Stimulated activated naive CD8-positive, alpha-beta T cell treated with anti-CD3 and anti-CD28 coated beads, Interleukin-15, Interleukin-2, amounts not matched to agents 100 U/mL and 50 U/mL, for 24 hours (primary cell): ENCODE measurements around the gene CYP2W1.
A peak's percentile ranks its signal among the peaks of the same experiment; 100 is the strongest.
"Not testable (repeated sequence)": the region's sequence is repeated elsewhere in the genome, so short reads cannot be mapped to it uniquely, and the experiment has no call there.

Source experiments
- ATAC-seq: fragments of 150-1000 bp; cut with Tn5 transposase; one replicate; pipeline ENCODE4 v1.10.0; 2021
- DNase-seq: peaks from one replicate; pipeline ENCODE4 v3.0.0; 2021

Gene CYP2W1

DNA sequence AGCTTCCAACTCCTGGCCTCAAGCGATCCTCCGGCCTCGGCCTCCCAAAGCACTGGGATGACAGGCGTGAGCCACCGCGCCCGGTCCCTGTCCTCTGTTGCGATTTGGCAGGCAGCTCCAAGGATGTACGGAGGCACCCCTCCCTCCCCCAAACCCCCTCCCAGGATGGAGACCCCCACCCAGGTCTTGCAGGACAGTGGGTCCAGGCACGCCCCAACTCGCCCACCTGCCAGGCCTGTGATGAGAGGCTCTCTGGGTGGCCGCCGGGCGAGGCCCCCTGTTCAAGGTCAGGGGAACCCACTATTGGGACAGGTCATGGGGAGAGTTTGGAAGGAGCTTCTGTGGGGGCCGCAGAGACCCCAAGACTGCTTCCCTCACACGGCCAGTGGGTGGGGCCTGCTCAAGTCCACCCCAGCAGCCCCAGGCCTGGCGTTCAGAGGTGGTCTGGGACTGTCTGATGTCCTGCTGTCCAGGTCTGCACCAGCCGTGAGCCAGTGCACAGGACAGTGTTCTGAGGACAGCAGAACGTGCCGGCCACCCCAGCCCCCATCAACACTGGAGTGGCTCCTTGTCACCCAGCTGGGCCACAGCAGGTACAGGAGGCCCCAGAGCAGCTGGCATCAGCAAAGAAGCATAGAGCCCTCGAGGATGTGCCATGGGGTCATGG, 31.0 kb upstream of the CYP2W1 start:
- no peak for ATAC-seq
- no peak for DNase-seq

GRCh38 chr7:952548-953441, 30.2 kb upstream of the CYP2W1 start:
- no peak for DNase-seq
- ATAC-seq = no peak

GRCh38 chr7:953547-954327, 29.2 kb upstream of the CYP2W1 start:
- DNase-seq (peak; percentile 49), ATAC-seq (peak; percentile 32)

- DNase-seq (peak; percentile 76), ATAC-seq (peak; percentile 82)
Observed at GRCh38 chr7:954330-955238, 28.4 kb upstream of the CYP2W1 start, which contains the start of gene ADAP1. Gene ADAP1, minus strand, starts transcription at chr7:954680. Its CDS starts 203 bp downstream, at chr7:954477.

DNA sequence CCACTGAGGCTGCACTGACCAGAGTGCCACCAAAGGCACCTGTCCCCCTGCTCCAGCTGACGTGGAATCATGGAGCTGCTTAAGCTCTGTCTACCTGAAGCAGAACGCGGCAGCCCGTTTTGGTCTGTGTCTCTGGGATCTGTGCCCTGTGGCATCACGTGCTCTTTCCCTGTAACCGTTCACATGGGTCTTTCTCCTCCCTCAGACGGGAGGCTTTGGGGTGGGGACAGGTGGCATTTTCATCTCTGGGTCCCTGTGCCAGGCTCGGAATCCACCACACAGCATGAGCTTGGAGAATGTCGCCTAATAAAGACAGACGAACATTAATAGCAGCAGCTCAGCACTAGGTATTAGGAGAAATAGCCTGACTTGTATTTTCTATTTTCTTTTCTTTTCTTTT, 26.9 kb upstream of the CYP2W1 start:
- no peak for ATAC-seq
- DNase-seq = no peak

DNA sequence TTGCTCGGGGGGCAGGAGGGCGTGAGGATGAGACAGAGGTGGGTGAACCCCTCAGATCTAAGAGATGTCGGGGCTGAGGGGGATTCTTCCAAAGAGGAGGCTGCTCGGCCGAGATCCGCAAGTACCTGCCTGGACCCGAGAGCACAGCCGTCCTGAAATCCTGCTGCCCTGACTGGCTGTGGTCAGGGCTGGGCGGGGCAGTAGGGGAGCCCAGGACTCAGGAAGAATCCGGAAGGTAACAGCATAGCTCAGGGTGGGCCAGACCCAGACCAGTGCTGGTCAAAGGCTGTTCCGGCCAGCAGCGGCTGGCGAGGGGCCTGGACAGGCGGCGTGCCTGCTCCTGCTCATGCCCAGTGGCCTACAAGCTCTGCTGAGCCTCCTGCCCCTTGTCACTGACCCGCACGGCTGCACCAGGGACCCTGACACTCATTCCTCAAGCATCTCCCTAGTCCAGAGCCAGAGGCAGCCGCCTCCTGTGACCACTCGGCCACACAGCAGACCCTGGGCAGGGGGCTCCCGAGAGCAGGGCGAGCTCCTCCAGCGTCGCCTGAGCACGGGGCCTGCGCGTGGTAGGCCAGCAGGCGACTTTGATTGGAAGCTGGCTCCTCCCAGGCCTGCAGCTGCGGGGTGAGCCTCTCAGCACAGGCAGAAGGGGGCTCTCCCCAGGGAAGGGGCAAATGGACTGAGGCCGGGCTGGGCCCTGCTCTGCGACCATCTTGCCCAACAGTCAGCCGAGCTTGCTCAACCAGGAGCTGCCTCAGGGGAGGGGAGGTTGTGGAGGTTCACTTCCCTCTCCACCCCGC, 25.4 kb upstream of the CYP2W1 start:
- no peak for DNase-seq
- no peak for ATAC-seq

- ATAC-seq (no peak), DNase-seq (no peak)
Observed at GRCh38 chr7:958221-959200, 24.5 kb upstream of the CYP2W1 start.

- DNase-seq = no peak
- ATAC-seq = no peak
Observed at GRCh38 chr7:959271-959670, 23.7 kb upstream of the CYP2W1 start.

DNA sequence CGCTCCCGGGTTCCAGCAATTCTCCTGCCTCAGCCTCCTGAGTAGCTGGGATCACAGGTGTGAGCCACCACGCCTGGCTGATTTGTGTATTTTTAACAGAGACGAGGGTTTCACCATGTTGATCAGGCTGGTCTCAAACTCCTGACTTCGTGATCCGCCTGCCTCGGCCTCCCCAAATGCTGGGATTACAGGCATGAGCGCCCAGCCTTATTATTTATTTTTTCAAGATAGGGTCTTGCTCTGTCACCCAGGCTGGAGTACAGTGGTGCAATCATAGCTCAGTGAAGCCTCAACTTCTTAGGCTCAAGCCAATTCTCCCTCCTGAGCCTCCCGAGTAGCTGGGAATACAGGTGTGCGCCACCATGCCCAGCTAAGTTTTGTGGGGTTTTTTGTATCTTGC, 23.2 kb upstream of the CYP2W1 start:
- not testable (repeated sequence) for ATAC-seq, DNase-seq

GRCh38 chr7:960269-960871, 22.6 kb upstream of the CYP2W1 start:
- no peak for DNase-seq
- ATAC-seq = no peak

DNA sequence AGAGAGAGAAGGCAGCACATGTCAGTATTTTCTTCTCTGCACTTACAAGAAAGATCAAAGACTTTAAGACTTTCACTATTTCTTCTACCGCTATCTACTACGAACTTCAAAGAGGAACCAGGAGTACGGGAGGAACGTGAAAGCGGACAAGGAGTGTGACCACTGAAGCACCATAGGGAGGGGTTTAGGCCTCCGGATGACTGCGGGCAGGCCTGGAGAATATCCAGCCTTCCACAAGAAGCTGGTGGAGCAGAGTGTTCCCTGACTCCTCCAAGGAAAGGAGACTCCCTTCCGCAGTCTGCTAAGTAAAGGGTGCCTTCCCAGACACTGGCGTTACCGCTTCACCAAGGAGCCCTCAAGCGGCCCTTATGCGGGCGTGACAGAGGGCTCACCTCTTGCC, 22.0 kb upstream of the CYP2W1 start:
- ATAC-seq, DNase-seq: not testable (repeated sequence)

DNA sequence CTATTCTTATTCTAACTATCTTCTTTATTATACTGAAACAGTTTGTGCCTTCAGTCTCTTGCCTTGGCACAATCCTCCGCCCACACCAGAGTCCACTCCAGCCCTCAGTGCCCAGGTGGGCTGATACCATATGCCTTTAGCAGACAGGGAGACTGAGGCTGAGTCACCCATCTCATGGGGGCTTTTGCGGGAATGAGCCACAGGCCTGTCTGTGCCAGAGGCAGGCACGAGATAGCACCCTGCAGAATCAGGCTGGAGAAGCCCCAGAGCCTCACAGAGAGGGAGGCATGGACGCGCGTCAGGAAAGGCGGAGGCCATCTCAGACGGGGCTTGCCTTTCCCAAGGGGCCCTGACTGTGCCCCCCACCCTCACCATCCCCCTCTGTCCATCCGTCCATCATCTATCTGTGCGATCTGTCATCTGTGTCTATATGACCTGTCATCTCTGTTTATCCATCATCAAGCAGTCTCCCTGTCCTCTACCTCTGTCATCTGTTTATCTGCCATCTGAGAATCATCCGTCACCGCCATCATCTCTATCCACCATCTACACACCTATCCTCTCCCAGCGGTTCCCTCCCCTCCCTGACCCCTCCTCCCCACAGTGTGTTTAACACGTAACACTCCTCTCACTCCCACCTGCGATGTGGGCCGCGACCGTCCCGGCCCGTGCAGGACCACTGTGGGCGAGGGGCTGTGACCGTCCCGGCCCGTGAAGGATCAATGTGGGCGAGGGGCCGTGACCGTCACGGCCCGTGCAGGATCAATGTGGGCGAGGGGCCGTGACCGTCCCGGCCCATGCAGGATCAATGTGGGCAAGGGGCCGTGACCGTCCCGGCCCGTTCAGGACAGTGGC, 21.2 kb upstream of the CYP2W1 start:
- DNase-seq = no peak
- no peak for ATAC-seq

DNA sequence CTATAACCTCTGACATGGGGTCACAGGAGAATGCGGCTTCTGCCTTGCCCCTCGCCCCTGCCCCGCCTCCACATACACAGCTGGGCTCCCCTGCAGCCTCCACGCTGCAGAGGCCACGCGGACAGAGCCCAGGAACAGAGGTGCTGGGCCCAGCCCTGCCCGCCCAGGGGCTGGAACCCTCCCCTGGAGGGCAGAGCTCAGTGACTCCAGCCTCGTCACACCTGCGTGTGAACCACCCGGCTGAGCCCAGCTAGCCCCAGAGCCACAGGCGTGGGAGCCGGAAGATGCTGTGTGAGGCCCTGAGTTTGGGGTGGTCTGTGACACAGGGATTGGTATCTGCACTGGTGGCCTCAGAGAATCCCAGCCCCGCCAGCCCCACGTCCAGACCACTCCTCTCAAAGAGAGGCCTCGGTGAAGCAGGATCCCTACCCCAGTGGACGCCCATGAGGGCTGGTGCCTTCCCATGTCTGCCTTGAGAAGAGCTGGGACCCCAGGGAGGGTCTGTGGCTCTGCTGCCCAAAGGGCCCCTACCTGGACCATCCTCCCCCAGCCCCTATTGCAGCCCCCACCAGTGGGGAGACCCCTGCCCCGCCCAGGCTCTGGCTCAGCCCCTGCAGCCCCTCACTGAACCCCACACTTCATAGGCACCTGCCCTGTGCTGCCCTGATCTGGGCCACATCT, 20.4 kb upstream of the CYP2W1 start:
- DNase-seq = no peak
- ATAC-seq = no peak

DNA sequence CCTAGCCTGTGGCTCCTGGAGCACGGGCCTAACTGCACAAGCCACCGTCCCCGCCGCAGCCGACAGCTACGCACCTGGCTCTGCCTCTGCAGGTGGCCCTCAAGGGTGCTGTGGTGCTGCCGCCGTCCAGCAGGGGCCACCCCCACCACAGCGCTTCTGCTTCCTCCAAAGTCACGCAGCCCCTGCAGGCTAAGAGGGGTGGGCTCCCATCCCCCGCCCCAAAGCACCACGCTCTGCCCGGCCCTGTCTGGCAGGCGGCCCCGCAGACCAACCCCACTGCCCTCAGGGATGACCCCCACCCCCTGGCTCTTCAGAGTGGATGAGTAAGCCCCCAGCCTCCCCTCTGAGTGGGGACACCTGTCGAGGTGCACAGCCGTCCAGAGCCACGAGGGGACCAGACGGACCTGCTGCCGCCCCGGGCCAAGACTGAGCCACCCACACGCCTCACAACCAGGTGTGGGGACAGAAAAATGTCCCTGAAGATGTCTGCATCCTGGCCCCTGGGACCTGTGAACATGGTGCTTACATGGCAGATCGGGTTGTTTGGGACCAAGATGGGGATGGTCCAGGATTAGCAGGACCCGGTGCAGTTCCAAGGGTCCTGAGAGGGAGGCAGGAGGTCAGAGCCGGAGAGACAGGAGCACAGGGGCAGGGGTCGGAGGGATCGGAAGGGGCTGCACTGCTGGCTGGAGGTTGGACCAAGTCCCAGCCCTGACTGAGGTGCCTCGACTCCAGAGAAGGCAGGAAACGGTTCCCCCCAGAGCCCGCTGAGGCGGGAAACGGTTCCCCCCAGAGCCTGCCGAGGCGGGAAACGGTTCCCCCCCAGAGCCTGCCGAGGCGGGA, 19.5 kb upstream of the CYP2W1 start:
- ATAC-seq (no peak), DNase-seq (peak; percentile 26)

DNA sequence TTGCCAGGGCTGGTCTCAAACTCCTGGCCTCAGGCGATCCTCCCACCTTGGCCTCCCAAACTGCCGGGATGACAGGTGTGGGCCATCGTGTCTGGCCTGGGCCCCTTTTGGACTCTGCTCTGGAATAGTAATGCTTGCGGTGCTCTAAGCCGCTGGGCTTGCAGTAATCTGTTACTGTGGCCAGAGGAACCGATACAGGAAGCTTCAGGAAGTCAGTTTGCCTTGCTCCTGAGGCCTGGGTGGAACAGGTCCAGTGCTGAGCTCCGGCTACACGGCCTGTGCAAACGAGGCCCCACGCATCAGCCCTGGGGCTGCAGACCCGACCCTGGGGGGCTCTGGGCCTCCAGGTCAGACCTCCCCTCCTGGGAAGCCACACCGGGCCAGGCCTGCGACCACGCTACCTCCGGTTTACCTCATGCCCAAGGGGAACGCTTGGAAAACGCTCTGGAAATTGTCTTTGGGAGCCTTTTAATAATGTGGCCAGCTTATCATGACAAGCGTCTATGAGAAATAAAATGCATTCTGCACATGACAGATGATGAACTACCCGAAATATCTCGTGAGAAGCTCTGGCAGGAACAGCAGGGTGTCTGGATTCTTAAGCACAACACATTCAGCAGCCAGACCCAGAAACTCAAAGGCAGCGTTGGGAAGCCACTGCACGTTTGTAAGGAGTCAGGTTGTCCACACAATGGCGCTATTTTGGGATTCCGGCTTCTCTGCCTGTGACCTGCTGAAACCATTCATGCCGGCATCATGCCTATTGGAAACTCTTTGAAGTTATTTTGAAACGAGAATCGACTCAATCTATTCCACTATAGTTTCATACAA, 18.4 kb upstream of the CYP2W1 start:
- ATAC-seq = no peak
- no peak for DNase-seq
